Duodenal mucosa (tissue), 2 donors: ENCODE data around the gene SCLT1.

Experiments used
- H3K27ac ChIP-seq: one replicate; pipeline ENCODE4 v1.7.0; 2013; ENCODE audit warnings: low read depth, low read length
- H3K27me3 ChIP-seq, 2 donors: one replicate each; pipeline ENCODE4 v1.7.0; 2013; ENCODE audit warnings: low read length in 2 of 2, control low read depth in 1 of 2; ENCODE audit not compliant: insufficient read depth in 2 of 2, control insufficient read depth in 1 of 2
- H3K36me3 ChIP-seq, 2 donors: one replicate each; pipeline ENCODE4 v1.7.0; 2013; ENCODE audit warnings: low read length in 2 of 2, control low read depth in 1 of 2; ENCODE audit not compliant: insufficient read depth in 2 of 2, control insufficient read depth in 1 of 2
- H3K4me1 ChIP-seq, 2 donors: one replicate each; pipeline ENCODE4 v1.7.0; 2013; ENCODE audit warnings: low read length in 2 of 2, control low read depth in 1 of 2; ENCODE audit not compliant: insufficient read depth in 2 of 2, control insufficient read depth in 1 of 2
- H3K4me3 ChIP-seq, 2 donors: one replicate each; pipeline ENCODE4 v1.7.0; 2013; ENCODE audit warnings: low read length in 2 of 2, low read depth in 1 of 2
- H3K9ac ChIP-seq, 2 donors: one replicate each; pipeline ENCODE4 v1.7.0; 2013; ENCODE audit warnings: low read length in 2 of 2, low read depth in 1 of 2
- H3K9me3 ChIP-seq, 2 donors: one replicate each; pipeline ENCODE4 v1.7.0; 2013; ENCODE audit warnings: low read length in 2 of 2, control low read depth in 1 of 2; ENCODE audit not compliant: control insufficient read depth in 1 of 2

The SCLT1 gene

DNA sequence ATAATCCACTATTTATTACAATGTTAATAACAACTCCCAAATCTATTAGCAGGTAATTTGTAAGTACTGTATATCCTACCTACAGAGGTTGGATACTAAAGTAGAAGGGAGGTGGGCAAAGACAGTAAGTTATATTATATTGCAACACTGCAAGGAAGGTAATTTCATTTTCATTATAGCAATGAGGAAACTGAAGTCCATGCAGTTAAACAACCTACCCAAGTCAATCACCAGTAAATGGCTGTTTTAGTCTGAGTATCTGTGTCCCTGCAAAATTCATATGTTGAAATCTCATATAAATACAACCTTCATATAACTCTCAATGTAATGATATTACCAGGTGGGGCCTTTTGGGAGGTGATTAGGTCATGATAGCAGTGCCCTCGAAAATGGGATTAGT is 114.4 kb downstream of the SCLT1 start:
- Histone ChIP-seq H3K4me3 (no peak overlapping the region), H3K27me3 (no peaks in the 10 kb centered on the region), H3K9ac (no peak overlapping the region), H3K27ac (no peak overlapping the region), H3K4me1 (no peaks in the 10 kb centered on the region), H3K36me3 (no peaks in the 10 kb centered on the region), H3K9me3 (no peaks in the 10 kb centered on the region)

DNA sequence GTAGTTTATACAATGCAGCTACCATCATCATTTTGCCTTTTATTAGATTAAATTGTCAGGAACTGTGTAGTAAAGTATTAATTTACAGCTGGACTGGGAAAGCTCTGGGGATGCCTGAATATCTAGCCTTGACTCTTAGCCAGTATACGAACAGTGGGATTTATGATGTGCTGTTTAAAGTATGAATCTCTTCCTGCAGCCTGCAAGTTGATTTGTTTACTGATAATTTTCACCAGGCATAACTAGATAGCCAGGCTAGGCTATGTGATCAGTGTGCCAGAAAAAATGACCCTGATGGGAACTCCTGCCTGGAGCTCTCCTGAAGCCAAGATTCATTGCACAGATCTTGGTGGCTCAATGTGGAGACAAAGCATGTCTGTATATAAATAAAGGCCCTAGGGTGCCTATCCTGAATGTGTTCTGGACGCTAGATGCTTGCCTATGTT is 119.2 kb downstream of the SCLT1 start:
- Histone ChIP-seq H3K9me3 (no peaks in the 10 kb centered on the region), H3K27ac (no peak overlapping the region), H3K27me3 (no peaks in the 10 kb centered on the region), H3K4me3 (no peak overlapping the region), H3K9ac (no peak overlapping the region), H3K36me3 (no peaks in the 10 kb centered on the region), H3K4me1 (no peaks in the 10 kb centered on the region)

DNA sequence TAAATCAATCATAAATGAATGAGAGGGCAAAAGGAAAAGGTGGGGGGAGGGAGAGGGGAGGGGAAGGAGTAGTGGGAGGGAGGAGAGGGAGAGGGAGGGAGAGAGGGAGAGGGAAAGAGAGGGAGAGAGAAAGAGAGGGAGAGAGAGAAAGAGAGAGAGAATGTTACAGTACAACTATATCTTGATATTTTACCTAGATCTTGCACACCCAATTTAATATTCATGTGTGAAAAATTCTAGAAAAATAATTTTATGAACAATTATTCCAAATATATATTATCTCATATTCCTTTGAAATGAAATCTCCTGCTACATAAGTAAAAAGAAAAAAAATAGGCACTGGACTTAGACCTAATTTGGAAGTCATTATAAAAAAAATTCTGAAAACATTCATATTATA is 120.0 kb downstream of the SCLT1 start:
- H3K27me3 ChIP-seq: no peaks in the 10 kb centered on the region
- no peak overlapping the region for H3K4me3 ChIP-seq
- H3K27ac ChIP-seq: no peak overlapping the region
- no peak overlapping the region for H3K9ac ChIP-seq
- H3K4me1 ChIP-seq: no peaks in the 10 kb centered on the region
- no peaks in the 10 kb centered on the region for H3K9me3 ChIP-seq
- no peaks in the 10 kb centered on the region for H3K36me3 ChIP-seq

DNA sequence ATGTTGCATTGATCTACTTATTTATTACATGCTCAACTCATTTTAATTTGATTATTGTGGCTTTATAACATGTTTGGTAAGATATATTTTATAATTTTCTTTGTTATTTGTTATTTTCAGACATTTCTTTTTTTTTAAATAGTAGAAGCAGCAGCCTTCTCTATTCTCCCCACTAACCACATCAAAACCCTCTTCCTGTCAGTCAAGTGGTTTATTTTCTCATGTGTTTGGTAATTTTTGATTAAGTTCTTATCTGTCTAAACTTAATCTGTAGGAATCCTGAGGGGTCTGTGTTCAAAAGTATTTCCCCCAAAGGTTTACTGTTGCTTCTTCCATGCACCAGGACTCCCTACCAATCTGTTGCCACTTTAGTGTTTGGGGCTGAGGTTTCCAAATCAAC is 131.9 kb downstream of the SCLT1 start:
- H3K27ac ChIP-seq: no peak overlapping the region
- no peak overlapping the region for H3K9ac ChIP-seq
- H3K36me3 ChIP-seq: no peaks in the 10 kb centered on the region
- H3K4me1 ChIP-seq: no peaks in the 10 kb centered on the region
- no peaks in the 10 kb centered on the region for H3K9me3 ChIP-seq
- H3K27me3 ChIP-seq: no peaks in the 10 kb centered on the region
- H3K4me3 ChIP-seq: no peak overlapping the region

DNA sequence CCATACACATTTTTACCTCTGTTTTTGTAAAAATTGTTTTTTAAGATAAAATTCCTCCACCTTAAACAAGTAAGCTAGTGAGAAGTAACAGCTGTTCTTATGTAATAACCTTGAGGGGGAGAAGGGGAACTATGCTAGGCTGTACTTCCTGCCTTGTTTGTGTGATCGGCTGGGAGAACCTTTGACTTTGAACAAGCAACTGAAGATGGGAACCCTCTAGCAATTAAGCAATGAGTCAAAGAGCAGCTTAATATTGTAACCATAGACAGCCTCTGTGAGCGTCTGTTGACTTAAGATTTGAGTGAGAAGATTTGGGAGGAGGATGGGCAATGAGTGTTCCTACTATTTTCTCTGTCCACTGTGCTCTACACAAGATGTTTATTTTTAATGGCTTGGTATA is 135.1 kb downstream of the SCLT1 start:
- H3K36me3 ChIP-seq: no peaks in the 10 kb centered on the region
- no peaks in the 10 kb centered on the region for H3K9me3 ChIP-seq
- H3K4me3 ChIP-seq: no peak overlapping the region
- H3K4me1 ChIP-seq: no peaks in the 10 kb centered on the region
- no peaks in the 10 kb centered on the region for H3K27me3 ChIP-seq
- H3K9ac ChIP-seq: no peak overlapping the region
- H3K27ac ChIP-seq: no peak overlapping the region

DNA sequence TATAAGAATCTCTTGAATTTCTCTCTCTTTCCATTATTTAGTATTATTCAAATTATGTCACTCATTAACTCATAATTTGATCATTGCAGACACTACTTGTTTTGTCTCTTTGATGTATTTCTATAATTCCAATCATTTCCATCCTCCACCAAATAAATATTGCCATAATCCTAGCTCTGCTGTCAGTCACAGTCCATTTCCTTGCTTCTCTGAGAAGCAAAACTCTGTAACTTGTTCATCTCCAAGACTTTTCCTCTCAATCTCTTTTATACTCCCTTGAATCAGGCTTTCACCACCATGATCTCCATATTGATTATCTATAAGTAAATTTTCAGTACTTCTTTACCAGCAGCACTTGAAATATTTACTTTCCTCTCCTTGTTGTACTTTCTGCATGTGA is 135.9 kb downstream of the SCLT1 start:
- Histone ChIP-seq H3K4me3 (no peak overlapping the region), H3K27me3 (no peaks in the 10 kb centered on the region), H3K4me1 (no peaks in the 10 kb centered on the region), H3K9me3 (no peaks in the 10 kb centered on the region), H3K36me3 (no peaks in the 10 kb centered on the region), H3K9ac (no peak overlapping the region), H3K27ac (no peak overlapping the region)

DNA sequence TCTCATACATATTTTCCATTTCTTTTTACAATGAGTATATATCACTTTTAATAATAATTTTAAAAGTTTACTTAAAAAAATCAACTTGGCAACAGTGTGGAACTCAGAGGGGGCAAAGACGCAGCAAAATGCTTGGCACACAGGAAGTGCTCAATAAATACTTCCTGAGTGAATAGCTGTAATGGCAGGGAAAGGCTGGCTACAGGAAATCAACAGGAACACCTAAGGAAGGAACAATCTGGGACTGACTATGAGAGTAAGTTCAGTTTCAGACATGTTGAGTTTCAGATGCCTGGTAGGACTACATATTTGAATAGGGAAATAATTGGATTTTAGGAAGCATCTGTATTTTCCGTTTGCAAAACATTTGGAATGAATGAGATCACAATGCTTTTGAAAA is 137.6 kb downstream of the SCLT1 start:
- Histone ChIP-seq H3K9me3 (no peaks in the 10 kb centered on the region), H3K36me3 (no peaks in the 10 kb centered on the region), H3K27me3 (no peaks in the 10 kb centered on the region), H3K27ac (no peak overlapping the region), H3K4me1 (no peaks in the 10 kb centered on the region), H3K4me3 (no peak overlapping the region), H3K9ac (no peak overlapping the region)

DNA sequence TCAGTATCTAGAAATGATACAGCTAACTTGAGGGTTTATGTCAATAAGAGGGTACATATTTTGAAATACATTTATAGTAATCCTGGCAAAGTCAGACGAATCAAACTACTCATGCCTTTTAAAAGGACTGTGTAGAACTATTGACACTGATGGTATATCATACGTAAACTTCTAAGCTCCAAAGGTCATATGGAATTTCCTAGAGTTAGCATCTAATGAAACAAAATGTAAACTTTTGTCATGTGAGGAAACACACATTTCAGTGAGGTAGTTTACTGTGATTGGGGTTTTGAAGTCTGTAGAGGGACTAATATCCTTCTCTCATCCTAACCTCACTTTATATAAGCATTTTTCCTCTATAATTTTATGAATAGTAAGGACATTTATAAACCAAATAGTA is 138.4 kb downstream of the SCLT1 start:
- H3K9ac ChIP-seq: no peak overlapping the region
- H3K27me3 ChIP-seq: no peaks in the 10 kb centered on the region
- H3K4me1 ChIP-seq: no peaks in the 10 kb centered on the region
- H3K27ac ChIP-seq: no peak overlapping the region
- no peaks in the 10 kb centered on the region for H3K36me3 ChIP-seq
- H3K4me3 ChIP-seq: no peak overlapping the region
- no peaks in the 10 kb centered on the region for H3K9me3 ChIP-seq

DNA sequence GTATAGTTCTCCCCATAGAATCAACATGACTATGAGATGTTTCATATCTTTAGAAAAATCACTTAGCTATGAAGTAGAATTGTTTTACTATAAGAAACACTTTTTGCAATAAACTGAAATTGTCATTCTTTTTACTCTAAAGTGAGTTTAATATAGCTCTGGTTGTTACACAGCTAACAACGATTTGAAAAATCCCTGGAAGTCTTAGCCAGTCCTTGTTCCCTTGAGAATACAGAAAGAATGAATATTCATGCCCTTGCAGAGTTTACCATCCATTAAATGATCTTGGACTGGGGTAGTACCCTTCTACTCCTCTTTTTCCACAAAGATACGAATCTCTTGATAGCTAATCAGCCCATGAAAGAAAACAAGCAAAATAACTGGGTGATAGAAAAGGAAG is 142.0 kb downstream of the SCLT1 start:
- Histone ChIP-seq H3K4me1 (no peaks in the 10 kb centered on the region), H3K27me3 (no peaks in the 10 kb centered on the region), H3K9me3 (no peaks in the 10 kb centered on the region), H3K36me3 (peaks cover 0 to 2% of the 10 kb centered on the region in 2 donors), H3K9ac (no peak overlapping the region), H3K27ac (no peak overlapping the region), H3K4me3 (no peak overlapping the region)

DNA sequence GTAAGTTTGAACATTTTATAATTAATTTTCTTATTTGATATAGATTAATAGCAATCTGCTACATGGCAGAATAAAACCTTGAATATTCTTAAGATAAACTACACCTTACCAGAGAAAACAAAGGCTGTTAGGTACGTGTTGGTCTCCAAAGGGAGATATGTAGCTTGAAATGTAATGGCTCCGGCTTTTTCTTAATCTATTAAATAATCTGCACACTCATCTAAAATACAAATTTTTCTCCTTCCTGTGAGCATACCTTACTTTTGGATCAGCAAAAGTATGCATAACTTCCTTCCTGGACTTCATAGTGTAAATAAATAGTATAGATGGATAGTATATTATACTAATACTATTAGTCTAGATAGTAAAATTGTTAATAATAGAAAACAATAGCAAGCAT is 142.5 kb downstream of the SCLT1 start:
- Histone ChIP-seq H3K4me1 (no peaks in the 10 kb centered on the region), H3K9me3 (no peaks in the 10 kb centered on the region), H3K27ac (no peak overlapping the region), H3K27me3 (no peaks in the 10 kb centered on the region), H3K9ac (no peak overlapping the region), H3K36me3 (peaks cover 0 to 2% of the 10 kb centered on the region in 2 donors), H3K4me3 (no peak overlapping the region)

DNA sequence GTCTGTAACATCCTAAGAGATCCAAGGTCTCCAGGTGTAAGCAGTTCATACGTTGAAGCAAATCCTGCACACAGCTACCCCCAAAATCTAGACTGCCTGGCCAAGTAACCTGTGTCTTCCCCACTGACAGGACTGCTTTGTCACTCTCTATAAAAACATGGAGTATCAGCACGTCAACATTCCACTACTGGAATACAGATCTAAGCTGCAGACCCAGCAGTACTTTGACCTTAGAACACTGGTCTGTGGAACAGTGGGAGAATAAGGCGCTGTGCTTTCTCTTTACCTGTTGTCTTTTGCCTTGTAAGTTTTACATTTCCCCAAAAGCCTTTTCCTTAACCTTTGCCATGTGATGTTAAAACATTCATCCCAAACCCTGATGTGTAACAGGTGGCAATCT is 146.4 kb downstream of the SCLT1 start:
- no peaks in the 10 kb centered on the region for H3K4me1 ChIP-seq
- no peaks in the 10 kb centered on the region for H3K27me3 ChIP-seq
- H3K4me3 ChIP-seq: no peak overlapping the region
- H3K36me3 ChIP-seq: peaks cover 0 to 2% of the 10 kb centered on the region in 2 donors
- H3K27ac ChIP-seq: no peak overlapping the region
- H3K9ac ChIP-seq: no peak overlapping the region
- no peaks in the 10 kb centered on the region for H3K9me3 ChIP-seq
